Superior temporal gyrus (tissue), 1 donor: Measurements from ENCODE around the gene C1QL4.
"Not testable (repeated sequence)": the region's sequence is repeated elsewhere in the genome, so short reads cannot be mapped to it uniquely, and the experiment has no call there.

ENCODE experiments used
- DNase-seq: peaks from one replicate; pipeline ENCODE4 v3.0.0-alpha.2; 2016; ENCODE audit errors: extremely low spot score

The C1QL4 gene

GRCh38 chr12:49304161-49304560, 32.8 kb downstream of the C1QL4 start:
- DNase-seq: no peak

- DNase-seq: no peak
These were observed 35.2 kb downstream of the C1QL4 start for GRCh38 chr12:49301760-49302159.

DNA sequence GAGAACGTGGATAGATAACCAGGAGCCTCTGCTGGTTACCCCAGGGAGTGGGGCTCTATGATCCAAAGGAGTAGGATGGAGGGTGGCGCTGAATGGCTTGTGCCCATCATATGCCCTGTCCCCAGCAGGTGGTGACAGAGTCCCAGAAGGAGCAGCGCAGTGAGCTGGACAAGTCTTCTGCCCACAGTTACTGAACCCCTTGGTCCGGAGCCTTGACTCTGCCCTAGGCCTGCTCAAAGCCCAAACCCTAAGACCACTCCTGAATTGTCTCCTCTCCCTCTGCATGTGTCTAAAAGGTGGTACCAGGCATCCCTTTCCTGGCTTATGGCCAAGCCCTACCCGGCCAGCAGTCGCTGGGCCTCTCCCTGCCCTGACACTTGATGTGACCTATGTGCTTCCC, 38.8 kb downstream of the C1QL4 start:
- DNase-seq: no peak

- DNase-seq: no peak
These were observed 39.3 kb downstream of the C1QL4 start for GRCh38 chr12:49297695-49298060.

GRCh38 chr12:49296836-49297694, 39.9 kb downstream of the C1QL4 start:
- no peak for DNase-seq

DNA sequence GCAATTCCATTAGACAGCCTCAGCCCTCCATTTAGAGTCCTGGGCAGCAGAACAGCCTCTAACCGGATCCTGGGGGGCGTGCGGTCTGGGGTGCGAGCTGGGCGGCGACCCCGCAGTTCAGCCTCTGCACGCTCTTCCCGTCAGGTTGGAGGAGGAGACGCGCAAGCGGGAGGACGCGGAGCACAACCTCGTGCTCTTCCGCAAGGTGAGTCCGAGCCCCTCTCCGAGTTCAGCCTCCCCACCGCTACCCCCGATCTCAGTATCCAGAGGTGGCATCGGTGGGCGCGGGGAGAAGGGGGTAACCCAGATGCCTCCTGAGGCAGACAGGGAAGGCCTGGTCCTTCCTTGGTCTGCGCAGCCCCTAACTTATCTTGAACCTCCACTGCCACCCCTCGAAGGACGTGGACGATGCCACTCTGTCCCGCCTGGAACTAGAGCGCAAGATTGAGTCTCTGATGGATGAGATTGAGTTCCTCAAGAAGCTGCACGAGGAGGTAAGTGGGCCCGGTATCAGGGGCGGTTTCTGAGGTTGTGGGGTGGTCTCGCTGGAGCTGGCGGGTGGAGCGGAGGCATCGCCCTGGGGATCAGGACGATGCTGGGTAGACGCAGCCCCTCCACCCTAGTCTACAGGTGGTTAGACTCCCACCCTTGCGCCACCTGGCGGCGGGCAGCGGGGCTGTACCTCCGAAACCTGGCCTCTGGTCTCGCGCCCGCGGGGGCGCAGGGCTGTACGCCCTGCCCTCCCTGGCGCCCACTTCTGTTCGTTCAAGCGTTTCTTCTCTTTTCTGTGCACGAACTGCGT, 40.8 kb downstream of the C1QL4 start:
- DNase-seq: no peak

GRCh38 chr12:49295082-49295936, 41.7 kb downstream of the C1QL4 start, which contains the start of gene PRPH:
Gene PRPH (plus strand): TSS chr12:49295147. CDS start chr12:49295201, 54 bp downstream.
- no peak for DNase-seq

GRCh38 chr12:49294804-49295081, 42.2 kb downstream of the C1QL4 start:
- no peak for DNase-seq

DNA sequence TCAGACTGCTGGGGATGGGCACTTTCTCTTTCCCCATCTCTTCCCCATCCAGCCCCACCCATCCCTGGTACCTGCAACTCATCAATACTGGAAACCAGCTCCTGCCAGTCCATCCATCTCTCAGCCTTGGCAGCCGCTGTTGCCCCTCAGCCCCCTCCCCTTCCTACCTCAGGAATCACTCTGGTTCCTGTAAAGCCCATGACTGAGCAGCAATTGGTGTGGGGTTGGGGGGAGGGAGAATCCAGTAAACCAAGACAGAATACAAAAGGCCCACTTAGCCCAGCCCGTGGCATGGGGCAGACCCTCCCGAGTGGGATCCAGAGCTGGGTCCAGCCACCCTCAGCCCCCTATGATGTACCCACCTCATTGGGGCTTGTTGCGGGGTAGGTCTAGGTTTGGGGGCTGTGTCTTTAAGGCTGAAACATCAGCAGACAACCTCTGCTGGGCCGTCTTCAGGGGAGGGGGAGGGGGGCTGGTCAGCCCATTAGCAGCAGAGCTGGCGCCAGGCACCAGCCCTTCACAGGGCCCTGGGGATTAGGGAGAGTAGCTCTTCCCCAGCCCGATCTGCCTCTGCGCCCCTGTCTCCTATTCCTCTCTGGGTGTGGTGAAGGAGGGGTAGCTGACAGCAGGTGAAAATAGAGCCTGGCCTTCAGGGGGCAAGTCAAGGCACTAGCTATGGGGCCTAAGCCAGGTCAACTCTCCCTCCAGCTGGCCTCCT, 42.7 kb downstream of the C1QL4 start:
- no peak for DNase-seq

DNA sequence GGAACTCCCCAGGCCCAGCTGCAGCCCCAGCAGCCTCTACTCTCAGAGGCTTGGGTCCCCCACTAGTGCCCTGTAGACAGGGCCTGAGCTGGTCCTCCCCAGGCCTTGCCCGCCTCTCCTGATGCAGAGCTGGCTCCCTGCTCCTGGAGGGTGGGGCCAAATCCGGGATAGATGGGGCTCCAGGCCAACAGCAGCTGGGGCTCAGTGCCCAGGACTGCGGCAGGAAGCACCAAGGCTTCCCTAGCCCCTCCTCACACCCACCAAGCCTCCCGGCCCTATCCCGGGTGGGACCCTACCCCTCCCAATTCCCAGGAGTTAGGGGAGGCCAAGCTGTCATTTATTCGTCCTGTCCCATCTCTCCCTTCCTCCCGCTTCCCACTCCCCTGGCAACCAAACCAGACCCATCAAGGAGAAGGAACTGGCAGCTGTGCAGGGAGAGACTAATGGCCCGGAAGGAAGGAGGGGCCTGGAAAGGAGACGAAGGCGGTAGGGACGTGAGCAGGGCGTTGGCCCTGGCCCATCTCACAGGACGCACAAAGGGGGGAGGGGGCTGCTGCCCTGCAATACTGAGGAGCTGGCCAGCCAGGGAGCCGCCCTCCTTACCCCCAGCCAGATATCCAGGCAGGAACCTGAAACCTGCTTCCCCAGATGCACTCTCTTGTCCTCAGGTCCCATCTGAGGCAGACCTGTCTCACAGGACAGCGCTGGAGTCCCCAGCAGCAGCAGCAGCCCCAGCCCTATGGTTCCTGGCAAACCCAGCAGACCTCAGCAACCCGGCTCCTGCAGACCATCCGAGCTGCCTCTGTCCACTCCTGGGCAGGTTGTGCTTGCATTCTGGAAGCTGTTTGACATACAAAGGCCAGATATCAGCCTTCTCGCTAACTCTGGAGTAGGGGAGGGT, 43.7 kb downstream of the C1QL4 start:
- no peak for DNase-seq

GRCh38 chr12:49292729-49293055, 44.3 kb downstream of the C1QL4 start:
- DNase-seq: no peak

- DNase-seq: no peak
These were observed 47.9 kb downstream of the C1QL4 start for GRCh38 chr12:49288922-49289555.

DNA sequence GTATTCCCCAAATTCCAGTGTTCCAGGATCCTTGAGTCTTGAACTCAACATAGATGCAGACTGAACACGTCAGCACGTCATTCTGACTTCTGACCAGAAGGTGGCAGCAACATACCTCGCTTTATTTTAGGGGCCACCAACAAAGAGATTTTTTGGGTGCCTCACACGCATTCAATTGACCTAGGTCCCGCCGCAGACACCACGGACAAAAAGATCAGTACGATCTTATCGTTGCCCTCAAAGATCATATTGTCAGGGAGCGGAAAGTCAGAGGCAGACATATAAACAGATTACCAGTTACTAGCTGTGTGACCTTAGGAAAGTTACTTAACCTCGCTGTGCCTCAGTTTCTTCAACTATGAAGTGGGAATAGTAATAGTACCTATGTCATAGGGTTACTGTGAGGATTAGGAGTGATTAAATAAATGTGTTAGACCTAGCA, 48.6 kb downstream of the C1QL4 start:
- peak; percentile 85 for DNase-seq

DNA sequence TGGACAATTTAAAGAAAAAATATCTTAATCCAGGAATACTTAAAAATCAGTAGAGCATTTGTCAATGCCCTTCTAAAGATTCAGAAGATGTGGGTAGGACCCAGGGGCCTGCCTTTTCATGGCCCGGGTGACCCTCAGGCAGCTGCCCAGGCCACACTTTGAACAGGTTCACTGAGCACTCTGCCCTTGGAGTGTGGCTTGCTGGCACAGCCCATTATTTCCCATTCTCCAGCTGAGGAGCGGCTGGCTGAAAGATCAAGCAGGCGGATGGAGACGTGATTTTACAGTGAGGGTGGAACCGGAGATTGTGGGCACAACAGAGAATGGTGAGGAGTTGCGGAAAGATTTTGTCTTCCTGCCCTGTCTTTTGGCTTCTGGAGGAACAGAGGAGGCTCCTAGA, 49.1 kb downstream of the C1QL4 start:
- no peak for DNase-seq

- DNase-seq: no peak
These were observed 52.3 kb downstream of the C1QL4 start for GRCh38 chr12:49284672-49285071.

DNA sequence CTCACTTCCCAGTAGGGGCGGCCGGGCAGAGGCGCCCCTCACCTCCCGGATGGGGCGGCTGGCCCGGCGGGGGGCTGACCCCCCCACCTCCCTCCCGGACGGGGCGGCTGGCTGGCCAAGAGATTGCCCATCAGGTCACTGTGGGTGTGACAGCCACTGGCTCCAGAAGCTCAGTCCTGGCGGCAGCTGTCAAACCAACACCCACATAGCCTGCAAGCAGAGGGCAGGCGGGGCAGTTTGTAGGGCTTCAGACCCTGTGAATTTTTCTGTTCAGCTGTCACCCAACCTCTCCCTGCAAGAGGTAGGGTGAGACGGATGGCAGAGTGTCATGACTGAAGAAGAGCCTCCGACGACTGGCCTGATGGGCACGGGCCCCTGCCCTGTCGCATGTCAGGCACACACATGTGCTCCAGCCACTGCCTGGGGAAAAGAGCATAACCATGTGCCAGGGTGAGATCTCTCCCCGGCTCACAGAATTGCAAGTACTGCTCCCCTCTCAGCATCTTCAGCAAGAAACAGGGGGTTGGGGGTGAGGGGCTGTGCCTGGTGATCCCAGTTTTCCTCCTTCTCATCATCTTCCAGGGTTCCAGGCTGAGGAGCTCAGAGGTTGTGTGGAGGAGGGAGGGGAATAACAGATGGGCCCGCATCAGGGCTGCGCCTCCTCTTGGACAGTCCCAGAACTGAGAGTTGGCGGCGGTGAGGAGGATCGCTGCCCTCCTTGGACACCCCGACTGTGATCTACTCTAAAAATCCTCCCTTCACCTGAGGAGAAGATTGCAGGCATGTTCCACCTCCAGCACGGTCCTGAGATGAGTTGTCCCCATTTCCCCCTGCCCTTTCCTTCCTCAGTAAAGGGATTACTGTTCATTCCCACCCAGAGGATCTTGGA, 53.2 kb downstream of the C1QL4 start:
- DNase-seq: no peak

DNA sequence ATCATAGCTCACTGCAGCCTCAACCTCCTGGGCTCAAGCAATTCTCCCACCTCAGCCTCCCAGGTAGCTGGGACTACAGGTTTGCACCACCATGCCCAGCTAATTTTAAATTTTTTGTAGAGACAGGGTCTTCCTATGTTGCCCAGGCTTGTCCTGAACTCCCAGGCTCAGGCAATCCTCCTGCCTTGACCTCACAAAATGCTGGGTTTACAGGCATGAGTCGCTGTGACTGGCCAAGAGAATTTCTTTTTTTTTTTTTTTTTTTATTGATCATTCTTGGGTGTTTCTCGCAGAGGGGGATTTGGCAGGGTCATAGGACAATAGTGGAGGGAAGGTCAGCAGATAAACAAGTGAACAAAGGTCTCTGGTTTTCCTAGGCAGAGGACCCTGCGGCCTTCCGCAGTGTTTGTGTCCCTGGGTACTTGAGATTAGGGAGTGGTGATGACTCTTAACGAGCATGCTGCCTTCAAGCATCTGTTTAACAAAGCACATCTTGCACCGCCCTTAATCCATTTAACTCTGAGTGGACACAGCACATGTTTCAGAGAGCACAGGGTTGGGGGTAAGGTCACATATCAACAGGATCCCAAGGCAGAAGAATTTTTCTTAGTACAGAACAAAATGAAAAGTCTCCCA, 54.1 kb downstream of the C1QL4 start:
- DNase-seq: not testable (repeated sequence)
